ENCODE data around the gene NAPG.
"Not testable (repeated sequence)": the region's sequence is repeated elsewhere in the genome, so short reads cannot be mapped to it uniquely, and the experiment has no call there.

DNA sequence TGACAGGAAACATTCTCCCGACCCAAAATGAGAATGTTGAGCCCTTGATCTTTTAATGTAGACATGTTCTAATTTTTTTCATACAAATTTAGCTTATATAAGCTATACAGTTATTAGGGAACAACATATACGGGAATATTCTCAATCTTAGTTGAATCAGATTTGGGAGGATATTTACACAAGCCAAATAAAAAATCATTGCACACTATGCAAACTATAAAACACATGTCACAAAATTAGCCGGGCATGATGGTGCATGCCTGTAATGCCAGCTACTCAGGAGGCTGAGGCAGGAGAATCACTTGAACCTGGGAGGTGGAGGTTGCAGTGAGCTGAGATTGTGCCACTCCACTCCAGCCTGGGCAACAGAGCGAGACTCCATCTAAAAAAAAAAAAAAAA lies 71.9 kb downstream of the NAPG start:
- not testable (repeated sequence) for TF ChIP-seq CTCF, POLR2AphosphoS5, POLR2A, EP300 (IDR thresholded peaks at IDR 0.05)
